Measurements from ENCODE around the gene TNFSF18. TPM values are rescaled to one million over a fixed set of nuclear protein-coding genes. Genes with fewer than 3 reads are reported as not detected.

The TNFSF18 gene
- not detected for polyA plus RNA-seq (2012; ENCODE audit: insufficient read length, low read depth)

DNA sequence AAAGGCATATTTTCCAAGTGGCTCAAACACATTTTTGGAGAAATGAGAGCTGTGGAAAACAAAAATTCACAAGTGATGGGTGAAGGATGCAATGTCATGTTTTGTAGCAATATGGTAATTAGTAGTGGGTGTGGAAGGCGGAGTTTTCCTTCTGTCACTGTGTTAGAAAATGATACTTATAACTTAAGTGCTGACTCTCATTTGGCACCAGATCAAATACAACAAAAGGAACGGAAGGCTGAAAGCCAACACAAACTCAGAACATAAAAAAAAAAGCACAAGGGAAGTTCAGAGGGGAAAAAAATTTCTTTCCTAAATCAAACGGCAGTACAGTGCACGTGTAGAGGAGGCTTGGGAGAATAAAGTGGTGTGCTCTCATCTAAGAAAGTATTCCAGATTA lies at the start of gene TNFSF18:
Gene TNFSF18 (minus strand): TSS at position 77 of the 400 bp plus-strand sequence. CDS start 45 bp downstream, at position 32.
- TF ChIP-seq, protein P1, sequence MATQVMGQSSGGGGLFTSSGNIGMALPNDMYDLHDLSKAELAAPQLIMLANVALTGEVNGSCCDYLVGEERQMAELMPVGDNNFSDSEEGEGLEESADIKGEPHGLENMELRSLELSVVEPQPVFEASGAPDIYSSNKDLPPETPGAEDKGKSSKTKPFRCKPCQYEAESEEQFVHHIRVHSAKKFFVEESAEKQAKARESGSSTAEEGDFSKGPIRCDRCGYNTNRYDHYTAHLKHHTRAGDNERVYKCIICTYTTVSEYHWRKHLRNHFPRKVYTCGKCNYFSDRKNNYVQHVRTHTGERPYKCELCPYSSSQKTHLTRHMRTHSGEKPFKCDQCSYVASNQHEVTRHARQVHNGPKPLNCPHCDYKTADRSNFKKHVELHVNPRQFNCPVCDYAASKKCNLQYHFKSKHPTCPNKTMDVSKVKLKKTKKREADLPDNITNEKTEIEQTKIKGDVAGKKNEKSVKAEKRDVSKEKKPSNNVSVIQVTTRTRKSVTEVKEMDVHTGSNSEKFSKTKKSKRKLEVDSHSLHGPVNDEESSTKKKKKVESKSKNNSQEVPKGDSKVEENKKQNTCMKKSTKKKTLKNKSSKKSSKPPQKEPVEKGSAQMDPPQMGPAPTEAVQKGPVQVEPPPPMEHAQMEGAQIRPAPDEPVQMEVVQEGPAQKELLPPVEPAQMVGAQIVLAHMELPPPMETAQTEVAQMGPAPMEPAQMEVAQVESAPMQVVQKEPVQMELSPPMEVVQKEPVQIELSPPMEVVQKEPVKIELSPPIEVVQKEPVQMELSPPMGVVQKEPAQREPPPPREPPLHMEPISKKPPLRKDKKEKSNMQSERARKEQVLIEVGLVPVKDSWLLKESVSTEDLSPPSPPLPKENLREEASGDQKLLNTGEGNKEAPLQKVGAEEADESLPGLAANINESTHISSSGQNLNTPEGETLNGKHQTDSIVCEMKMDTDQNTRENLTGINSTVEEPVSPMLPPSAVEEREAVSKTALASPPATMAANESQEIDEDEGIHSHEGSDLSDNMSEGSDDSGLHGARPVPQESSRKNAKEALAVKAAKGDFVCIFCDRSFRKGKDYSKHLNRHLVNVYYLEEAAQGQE (IDR thresholded peaks at IDR 0.05; ENCODE audit: insufficient read depth in 1 of 2, low read depth in 2 of 2, low read length in 2 of 2) = no peak
- TF ChIP-seq POLR2AphosphoS5 (IDR thresholded peaks at IDR 0.05; ENCODE audit: low read depth, low read length) (no peak), TAF1 (IDR thresholded peaks at IDR 0.05; ENCODE audit: borderline replicate concordance, insufficient read depth, low read length) (no peak), SIN3A (IDR thresholded peaks at IDR 0.05; ENCODE audit: borderline replicate concordance, insufficient read depth, low read length) (no peak), FOXP2 (optimal IDR thresholded peaks at IDR 0.05; ENCODE audit: borderline replicate concordance, extremely low read depth, extremely low read length, insufficient read depth) (no peak)

- TF ChIP-seq SIN3A (IDR thresholded peaks at IDR 0.05; ENCODE audit: borderline replicate concordance, insufficient read depth, low read length) (no peak), TAF1 (IDR thresholded peaks at IDR 0.05; ENCODE audit: borderline replicate concordance, insufficient read depth, low read length) (no peak), FOXP2 (optimal IDR thresholded peaks at IDR 0.05; ENCODE audit: borderline replicate concordance, extremely low read depth, extremely low read length, insufficient read depth) (no peak), POLR2AphosphoS5 (IDR thresholded peaks at IDR 0.05; ENCODE audit: low read depth, low read length) (no peak)
- TF ChIP-seq, protein P1 (IDR thresholded peaks at IDR 0.05; ENCODE audit: insufficient read depth in 1 of 2, low read depth in 2 of 2, low read length in 2 of 2) = no peak
Observed at GRCh38 chr1:173099166-173099565, 48.4 kb upstream of the TNFSF18 start.

DNA sequence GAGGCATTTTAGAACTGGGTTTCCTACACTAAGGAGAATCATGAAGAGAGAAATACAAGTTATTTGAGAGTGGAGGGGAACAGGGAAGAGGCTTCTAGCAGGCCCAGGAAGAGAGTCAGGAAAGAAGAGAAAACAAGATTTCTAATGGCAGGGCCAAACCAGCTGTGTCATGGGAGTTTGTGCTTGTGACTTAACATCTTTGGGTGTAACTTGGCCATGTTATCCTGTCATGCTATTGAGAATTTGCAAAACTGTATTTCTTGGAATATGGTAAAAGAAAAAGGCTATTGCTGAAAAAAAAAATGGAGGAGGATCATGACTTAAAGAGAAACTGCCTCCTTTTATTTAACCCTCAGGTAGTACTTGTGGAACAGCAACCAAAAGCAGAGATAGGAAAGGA lies 47.4 kb upstream of the TNFSF18 start:
- TF ChIP-seq POLR2AphosphoS5 (IDR thresholded peaks at IDR 0.05; ENCODE audit: low read depth, low read length) = no peak
- TF ChIP-seq TAF1 (IDR thresholded peaks at IDR 0.05; ENCODE audit: borderline replicate concordance, insufficient read depth, low read length) = no peak
- TF ChIP-seq, protein P1 (IDR thresholded peaks at IDR 0.05; ENCODE audit: insufficient read depth in 1 of 2, low read depth in 2 of 2, low read length in 2 of 2) = no peak
- no peak for TF ChIP-seq FOXP2 (optimal IDR thresholded peaks at IDR 0.05; ENCODE audit: borderline replicate concordance, extremely low read depth, extremely low read length, insufficient read depth)
- no peak for TF ChIP-seq SIN3A (IDR thresholded peaks at IDR 0.05; ENCODE audit: borderline replicate concordance, insufficient read depth, low read length)

DNA sequence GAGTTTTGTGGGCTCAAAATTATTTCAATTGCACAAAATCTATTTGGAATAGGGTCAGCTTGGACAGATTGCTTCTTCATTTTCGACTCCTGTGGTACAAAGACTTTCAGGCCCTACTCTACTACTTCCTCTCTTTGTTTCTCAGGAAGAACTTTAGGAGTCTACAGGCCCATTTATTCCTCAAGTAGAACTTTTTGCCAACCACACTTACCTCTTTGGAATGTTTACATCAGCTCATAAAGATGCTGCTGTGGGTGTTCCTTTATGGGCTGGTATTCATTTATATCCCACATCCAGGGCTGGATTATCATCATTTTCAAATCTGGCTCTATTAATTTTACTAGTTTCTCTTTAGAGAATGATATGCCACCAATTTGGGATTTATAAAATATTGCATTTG lies 46.3 kb upstream of the TNFSF18 start:
- TF ChIP-seq TAF1 (IDR thresholded peaks at IDR 0.05; ENCODE audit: borderline replicate concordance, insufficient read depth, low read length) = no peak
- no peak for TF ChIP-seq POLR2AphosphoS5 (IDR thresholded peaks at IDR 0.05; ENCODE audit: low read depth, low read length)
- no peak for TF ChIP-seq SIN3A (IDR thresholded peaks at IDR 0.05; ENCODE audit: borderline replicate concordance, insufficient read depth, low read length)
- TF ChIP-seq, protein P1 (IDR thresholded peaks at IDR 0.05; ENCODE audit: insufficient read depth in 1 of 2, low read depth in 2 of 2, low read length in 2 of 2) = no peak
- no peak for TF ChIP-seq FOXP2 (optimal IDR thresholded peaks at IDR 0.05; ENCODE audit: borderline replicate concordance, extremely low read depth, extremely low read length, insufficient read depth)

GRCh38 chr1:173095632-173096031 lies 44.9 kb upstream of the TNFSF18 start:
- TF ChIP-seq TAF1 (IDR thresholded peaks at IDR 0.05; ENCODE audit: borderline replicate concordance, insufficient read depth, low read length) (no peak), POLR2AphosphoS5 (IDR thresholded peaks at IDR 0.05; ENCODE audit: low read depth, low read length) (no peak), FOXP2 (optimal IDR thresholded peaks at IDR 0.05; ENCODE audit: borderline replicate concordance, extremely low read depth, extremely low read length, insufficient read depth) (no peak), SIN3A (IDR thresholded peaks at IDR 0.05; ENCODE audit: borderline replicate concordance, insufficient read depth, low read length) (no peak)
- TF ChIP-seq, protein P1 (IDR thresholded peaks at IDR 0.05; ENCODE audit: insufficient read depth in 1 of 2, low read depth in 2 of 2, low read length in 2 of 2) = no peak
